HG03342 (cell line): ENCODE measurements around the gene MIB2.

ENCODE experiments used
- ATAC-seq: cut with Tn5 transposase; IDR thresholded peaks from one replicate; pipeline ENCODE4 v1.9.1; 2021; ENCODE audit warnings: mild to moderate bottlenecking, moderate library complexity; ENCODE audit not compliant: unreplicated experiment

MIB2 gene

DNA sequence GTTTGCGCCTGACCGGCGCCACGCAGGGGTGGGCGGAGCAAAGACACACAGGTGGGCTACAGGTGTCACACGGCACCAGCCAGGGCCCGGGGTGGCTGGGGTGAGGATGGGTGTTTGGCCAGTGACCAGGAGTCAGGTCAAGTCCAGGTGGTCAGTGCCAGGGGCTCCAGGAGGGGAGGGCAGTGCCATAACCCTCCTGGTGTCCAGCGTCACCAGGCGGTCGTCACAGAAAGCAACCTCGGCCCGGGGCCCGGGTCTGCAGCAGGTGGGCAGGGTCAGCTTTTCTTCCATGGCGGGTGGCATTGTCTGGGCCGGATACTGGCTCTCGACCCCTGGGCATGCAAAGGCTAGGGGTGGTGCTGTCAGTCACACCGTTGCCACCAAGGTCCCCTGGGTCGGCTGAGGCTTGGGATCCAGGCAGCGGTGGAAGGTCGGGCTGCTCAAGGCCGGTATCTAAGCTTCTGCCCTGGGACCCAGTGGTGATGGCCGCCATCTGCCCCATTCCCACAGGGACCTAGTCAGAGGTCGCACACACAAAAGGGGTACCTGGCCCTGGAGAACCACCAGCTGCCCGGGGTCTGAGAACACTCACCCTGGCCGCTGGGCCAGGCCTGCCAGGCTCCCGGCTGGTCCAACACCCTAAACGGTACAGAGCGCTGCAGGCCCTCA is 17.1 kb upstream of the MIB2 start:
- no peak for ATAC-seq

DNA sequence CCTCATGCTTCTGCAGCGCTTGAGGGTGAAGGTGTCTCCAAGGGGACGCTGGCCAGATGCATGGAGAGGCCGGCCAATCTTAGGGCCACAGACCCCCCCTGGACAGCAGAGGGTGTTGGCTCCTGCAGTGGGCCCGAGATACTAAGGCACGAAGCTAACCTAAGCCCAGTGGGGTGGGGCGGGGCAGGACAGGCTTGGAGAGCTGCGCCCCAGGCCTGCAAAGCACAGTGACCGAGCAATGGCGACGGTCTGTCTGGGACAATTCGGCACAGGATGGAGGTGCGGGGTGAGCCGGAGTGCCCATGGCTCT is 16.6 kb upstream of the MIB2 start:
- ATAC-seq: no peak

DNA sequence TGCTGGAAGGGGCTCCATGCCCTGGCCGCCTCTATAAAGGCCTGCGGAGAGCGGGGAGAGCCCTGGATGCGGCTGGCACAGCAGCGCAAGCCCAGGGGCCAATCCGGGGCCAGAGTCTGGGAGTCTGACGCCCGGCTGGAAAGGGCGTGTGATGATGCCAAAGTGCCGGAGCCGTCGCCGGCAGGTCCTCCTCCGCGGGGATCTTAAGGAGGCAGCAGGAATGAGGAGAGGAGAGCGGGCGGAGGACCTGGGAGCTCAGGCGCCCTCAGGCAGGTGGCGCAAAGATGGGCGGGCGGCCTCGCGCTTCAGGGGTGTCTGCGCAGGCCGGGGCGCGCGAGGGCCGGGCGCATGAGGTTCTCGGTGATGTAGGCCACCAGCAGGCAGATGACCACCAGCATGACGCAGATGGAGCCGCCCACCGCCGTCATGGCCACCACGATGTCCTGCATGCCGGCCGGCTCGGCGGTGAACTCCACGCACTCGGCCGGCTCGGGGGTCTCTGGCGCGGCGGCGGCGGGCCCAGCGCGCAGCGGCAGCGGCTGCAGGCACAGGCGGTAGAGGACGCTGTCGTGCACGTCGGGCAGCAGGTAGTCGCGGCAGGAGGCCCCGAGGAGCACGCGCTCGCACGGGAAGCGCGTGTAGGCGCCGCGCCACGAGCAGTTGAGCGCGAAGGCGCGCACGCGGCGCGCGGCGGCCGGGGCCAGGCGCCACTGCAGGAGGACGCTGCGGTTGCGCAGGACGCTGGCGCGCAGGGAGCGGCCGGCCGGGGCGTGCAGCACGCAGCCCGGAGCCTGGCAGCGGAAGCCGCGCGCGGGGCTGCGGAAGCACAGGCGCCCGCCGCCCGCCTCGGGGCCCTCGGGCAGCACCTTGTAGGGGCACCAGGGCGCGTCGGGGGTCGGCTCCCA is 16.0 kb upstream of the MIB2 start:
- ATAC-seq: no peak

DNA sequence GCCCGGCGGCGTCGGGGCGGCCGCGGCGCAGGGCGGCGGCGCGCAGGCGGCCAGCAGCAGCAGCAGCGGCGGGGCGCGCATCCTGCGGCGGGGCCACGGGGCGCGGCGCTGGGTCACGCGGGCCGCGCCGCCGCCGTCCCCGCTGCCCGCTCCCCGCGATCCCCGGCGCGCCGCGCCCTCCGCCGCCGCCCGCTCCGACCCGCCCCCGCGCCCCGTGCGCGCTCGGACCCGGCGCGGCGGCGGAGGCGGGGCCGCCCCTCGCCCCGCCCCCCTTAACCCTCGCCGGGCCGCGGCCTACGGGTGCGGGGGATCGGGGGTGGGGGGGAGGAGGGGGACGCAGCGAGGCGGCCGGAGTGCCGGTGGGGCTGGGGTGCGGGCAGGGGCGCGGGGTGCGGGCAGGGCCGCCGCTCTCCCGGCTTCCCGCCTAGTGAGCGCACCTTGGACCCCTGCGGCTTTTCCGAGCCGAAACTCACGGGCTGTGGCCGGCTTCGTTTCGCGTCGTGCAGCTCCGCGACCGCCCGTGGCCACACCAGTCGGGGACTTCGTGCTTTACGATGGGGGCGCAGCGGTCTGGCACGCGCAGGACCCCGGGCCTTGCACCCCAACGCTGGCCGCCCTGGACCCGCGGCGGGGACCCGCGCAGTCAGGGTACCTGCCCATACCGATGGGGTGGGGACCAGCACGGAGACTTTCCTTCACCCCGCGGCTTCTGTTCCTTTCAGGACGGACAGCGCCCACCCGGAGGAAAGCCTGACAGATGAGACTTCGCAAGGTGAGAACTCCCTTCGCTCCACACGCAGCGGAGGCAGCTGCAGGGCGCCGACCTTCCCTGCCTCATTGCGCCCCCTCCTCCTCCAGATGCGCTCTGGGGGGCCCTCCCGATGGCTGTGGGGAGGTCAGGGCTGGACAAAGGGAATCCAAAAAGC is 15.1 kb upstream of the MIB2 start, which contains the start of gene FNDC10:
Gene FNDC10 (minus strand): TSS at position 201 of the 926 bp plus-strand sequence. CDS start 120 bp downstream, at position 81.
- no peak for ATAC-seq

DNA sequence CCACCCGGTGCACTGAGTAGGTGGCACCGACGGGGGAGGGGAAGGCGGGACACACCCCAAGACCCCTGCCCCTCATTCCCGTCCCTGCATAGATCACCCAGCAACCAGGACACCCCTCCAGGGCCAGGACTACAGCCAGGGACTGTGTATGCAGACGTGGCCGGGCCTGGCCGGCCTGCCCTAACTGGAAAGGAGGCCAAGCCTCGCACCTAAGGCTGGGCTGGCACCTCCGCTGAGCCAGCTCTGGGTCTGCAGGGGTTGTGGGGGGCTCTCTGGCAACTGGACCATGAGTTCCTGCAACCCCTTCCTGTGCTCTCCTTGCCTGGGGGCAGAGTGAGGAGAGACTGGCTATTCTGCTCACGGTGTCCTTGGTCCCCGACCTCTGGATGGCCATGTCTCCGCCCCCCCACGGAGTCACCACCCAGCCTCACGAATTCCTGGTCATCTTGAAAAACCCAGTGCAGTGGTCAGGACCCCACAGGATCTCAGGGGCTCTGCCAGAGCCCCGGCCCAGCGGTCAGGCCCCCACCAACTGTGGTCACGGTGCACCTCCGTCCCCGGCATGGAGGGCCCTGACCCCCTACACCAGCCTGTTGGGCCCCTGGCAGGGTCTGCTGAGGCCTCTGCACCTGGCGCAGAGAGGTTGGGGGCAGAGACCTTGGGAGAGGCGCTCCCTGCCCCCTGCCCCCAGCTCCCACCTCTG is 14.3 kb upstream of the MIB2 start:
- ATAC-seq: no peak

DNA sequence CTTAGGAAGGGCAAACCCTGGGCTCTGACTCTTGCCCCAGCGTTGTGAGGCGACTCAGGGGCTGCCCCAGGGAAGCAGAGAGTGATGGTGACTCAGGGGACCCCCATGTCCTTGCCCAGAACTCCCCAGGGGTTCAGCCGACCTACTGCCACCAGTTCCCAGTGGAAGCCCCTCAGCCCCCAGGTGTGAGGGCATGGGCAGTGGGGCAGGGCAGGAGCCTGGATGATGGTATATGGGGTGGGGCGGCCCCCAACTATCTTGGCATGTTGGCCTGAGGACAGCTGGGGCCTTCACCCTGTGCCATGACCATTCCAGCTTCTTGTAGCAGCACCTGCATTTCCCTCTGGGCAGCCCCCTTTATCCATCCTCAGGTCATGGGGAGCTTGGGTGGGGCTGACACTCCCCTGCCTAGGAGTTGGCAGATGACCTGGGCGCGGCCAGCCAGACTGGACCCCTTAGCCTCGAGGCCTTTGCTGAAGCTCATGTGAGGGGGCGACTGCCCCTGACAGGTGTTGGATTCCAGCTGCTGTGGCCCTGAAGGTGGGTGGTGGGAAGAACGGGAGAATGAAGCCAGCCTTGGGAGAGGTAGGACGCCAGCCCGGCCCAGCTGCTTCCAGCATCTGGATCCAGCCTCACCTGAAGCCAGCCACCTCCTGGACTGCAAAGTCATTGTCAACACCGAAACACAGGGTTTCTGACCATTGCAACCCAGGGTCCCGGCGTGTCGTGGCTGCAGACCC is 13.6 kb upstream of the MIB2 start:
- ATAC-seq: no peak

DNA sequence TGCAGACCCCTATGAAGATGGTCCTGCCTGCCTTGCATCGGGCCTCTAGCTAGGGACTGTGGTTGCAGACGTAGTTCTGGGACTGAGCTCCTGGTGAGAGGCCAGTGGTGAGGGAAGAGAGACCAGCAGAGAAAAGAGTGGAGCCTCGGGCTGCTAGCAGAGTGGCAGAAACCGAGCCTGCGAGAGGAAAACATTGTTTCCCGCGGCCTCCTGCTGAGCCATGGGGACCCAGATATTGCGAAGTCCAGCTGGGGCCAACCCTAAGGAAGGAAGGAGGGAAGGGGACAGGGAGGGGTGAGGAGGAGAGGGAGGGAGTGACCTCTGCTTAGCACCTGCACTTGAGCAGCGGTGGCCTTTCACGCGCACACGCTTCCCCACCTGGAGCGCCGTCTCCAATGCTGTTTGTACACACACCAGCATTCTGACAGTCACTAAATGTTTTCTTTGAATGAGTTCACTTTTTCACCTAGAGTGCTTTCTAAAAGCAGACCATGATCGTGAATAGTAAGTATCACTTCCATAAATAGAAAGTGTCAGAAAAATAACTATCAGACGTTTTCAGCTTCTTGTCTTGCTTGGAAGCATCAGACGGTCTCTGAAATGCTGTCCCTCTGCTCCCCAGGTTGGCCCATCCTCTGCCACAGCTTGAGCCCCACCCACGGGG is 12.9 kb upstream of the MIB2 start:
- no peak for ATAC-seq

DNA sequence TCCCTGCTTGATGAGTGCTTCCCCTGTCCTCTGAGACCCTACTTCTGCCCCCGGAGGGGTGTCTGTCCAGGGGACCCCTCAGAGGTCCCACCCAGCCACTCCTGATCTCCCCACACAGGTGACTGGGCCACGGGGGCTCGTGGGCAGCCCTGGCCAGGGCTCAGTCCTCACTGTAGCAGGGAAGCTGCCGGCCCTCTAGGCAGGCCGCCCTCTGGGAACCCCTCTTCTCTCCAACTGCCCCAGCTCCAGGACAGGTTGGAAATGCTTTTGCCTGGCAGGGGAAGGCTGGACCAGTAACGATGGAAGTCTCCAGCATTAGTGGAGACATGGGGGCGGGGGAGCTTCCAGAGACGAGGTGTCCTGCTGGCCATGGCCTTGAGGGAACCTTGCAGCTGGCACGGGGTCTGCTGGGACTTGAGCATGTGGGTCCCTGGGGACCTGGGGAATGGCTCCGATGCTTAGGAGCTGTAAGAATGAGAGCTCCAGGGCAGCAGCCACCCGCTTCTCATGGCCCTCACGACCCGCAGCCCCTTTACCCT is 12.3 kb upstream of the MIB2 start:
- no peak for ATAC-seq

DNA sequence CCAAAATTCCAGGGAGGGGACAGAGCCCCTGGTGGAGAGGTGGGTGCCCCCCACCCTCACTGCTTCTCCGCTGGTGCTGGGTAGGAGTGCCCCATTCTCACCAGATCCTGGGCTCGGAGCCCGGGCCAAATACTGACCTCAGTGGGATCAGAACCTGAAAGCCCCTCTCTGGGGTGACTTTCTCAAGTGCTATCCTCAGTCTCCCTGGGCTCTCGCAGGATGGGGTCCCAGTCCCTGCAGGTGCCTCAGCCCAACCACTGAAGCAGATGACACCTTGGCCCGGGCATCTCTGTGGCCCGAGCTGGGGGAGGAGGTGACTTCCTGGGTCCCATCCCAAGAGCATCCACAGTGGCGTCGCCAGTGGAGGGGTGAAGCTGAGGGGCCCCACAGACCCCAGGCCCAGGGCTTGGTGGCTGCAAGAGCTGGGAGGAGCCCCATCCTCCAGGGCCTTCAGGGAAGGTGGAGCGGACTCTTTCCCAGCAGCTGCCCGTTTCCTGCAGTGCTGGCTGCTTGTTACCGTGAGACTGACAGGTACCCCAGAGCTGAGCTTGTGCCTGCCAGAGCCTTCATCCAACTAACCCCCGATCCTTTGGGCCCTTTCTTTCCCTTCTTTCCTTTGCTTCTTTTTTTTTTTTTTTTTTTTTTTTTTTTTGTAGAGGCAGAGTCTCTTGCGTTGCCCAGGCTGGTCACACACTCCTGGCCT is 11.5 kb upstream of the MIB2 start:
- ATAC-seq: no peak

DNA sequence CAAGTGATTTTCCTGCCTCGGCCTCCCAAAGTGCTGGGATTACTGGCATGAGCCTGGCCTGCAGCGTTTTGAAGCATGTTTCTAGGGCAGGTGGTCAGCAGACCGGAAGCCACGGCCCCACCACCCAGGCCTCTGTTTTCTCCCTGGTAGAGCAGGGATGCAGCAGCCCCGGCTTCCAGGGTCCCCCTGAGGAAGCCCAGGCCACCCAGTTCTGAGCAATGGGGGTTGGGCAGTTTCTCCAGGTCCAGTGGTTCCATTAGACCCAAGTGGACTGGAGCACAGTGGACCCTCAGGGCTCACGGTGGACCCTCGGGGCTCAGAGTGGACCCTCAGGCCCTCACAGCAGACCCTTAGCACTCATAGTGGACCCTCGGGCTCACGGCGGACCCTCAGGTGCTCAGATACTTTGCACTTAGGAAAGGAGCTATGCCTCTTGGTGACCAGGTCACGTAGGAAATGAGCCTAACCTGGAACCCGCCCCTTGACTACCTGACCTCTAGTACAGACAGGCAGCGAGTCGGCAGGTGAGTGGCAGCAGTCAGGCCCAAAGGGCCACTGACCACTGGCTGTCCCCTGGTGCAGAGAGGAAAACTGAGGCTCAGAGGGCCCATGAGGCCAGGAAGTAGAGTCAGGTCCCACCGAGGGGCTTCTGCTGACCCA is 10.8 kb upstream of the MIB2 start:
- ATAC-seq: no peak

DNA sequence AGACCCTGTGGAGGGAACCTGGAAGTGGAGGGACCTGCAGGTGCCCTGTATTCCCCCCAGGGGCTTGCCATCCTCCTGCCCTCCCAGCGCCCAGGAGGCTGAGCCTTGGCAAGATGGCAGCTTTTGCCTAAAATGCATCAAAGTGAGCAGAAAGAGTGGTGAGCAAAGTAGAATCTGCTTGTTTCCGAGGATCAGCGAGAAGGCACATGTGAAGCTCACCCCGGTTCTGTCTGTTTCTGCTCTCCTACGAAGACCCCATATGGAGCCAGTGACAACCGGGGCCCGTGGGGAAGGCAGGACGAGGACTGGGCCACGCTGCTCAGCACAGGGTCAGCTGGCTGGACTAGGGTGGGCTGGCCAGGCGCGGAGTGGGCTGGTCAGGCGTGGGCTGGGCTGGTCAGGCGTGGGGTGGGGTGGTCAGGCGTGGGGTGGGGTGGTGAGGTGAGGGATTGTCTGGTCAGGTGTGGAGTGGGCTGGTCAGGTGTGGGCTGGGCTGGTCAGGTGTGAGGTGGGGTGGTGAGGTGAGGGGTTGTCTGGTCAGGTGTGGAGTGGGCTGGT is 10.2 kb upstream of the MIB2 start:
- no peak for ATAC-seq

DNA sequence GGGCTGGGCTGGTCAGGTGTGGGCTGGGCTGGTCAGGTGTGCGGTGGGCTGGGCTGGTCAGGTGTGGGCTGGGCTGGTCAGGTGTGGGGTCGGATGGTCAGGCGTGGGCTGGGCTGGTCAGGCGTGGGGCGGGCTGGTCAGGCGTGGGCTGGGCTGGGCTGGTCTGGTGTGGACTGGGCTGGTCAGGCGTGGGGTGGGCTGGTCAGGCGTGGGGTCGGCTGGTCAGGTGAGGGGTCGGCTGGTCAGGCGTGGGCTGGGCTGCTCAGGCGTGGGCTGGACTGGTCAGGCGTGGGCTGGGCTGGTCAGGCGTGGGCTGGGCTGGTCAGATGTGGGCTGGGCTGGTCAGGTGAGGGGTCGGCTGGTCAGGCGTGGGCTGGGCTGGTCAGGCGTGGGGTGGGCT is 9.6 kb upstream of the MIB2 start:
- no peak for ATAC-seq

DNA sequence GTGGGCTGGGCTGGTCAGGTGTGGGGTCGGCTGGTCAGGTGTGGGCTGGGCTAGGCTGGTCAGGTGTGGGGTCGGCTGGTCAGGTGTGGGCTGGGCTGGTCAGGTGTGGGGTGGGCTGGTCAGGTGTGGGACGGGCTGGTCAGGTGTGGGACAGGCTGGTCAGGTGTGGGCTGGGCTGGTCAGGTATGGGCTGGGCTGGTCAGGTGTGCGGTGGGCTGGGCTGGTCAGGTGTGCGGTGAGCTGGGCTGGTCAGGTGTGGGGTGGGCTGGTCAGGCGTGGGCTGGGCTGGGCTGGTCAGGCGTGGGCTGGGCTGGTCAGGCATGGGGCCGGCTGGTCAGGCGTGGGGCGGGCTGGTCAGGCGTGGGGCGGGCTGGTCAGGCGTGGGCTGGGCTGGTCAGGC is 9.1 kb upstream of the MIB2 start:
- no peak for ATAC-seq

DNA sequence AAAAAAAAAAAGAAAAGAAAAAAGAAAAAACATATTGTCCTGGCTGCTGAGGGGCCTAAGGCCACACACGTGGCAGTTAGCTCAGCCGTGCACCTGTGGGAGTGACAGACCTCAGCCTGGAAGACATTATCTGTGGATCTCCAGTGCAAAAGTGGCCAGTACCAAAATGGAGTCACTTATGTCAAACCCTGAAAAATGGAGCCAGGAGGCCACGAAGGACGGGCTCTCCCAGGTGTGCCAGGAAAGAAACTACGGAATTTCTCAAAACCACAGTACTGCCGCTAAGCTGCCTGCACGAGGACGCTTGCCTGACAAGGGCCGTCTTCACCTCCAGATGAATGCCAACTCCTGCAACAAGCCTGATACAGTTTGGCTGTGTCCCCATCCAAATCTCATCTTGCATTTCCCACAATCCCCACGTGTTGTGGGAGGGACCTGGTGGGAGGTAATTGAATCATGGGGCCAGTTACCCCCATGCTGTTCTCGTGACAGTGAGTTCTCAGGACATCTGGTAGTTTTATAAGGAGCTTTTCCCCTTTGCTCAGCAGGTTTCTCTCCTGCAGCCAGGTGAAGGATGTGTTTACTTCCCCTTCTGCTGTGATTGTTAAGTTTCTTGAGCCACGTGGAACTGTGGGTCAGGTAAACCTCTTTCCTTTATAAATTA is 5.3 kb upstream of the MIB2 start:
- ATAC-seq: no peak

DNA sequence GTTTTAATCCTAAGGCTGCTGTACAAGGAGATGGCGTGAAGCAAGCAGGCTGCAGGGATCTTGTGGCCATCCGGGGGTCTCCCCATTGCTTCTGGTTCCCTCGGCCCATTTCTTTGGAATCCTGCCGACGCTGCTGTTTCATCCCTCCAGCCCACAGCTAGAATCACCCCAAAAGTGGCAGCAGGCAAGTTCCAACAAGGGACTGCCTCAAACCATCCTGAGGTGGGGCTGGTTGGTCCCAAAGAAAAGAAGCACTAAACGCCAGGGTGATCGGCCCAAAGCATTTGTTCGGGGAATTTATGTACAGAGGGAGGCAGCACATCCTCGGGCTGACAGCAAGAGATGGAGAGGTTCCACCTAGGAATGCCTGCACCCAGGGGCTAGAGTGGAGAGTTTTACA is 4.5 kb upstream of the MIB2 start:
- no peak for ATAC-seq

DNA sequence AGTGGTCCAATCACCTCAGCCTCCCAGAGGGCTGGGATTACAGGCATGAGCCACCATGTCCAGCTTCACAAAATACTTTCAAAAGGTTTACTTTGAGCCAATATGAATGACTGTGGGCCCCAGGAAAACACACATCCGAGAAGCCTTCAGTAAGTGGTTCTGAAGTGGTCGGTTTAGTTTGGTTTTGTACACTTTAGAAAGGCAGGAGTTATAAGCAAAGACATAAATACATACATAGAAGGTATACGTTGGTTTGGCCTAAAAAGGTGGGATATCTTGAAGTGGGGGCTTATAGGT is 3.2 kb upstream of the MIB2 start:
- no peak for ATAC-seq

DNA sequence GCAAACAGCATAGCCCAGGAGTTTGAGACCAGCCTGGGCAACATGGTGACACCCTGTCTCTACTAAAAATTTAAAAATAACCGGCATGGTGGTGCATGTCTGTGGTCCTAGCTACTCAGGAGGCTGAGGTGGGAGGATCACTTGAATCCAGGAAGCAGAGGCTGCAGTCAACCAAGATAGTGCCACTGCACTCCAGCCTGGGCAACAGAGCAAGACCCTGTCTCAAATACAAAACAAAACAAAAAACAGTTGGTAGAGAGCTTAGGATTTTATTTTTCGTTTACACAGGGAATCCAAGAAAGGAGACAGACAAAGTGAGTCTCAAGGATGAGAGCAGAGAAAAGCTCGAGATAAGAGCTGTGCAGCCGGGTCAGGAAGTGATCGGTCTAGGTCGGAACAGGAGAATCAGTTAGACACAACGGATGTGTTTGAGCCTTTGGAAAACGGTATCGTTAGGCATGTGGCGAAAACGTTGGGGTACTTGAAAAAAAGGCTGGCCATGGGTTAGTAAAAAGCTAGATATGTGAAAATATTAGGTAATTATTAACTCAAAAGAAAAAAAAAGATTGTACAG is 1.7 kb upstream of the MIB2 start:
- no peak for ATAC-seq
